Neural progenitor cell (in vitro differentiated cells): ENCODE results near the gene CDX2.

Source experiments
- EZH2phosphoT487 ChIP-seq: fragments of 200-600 bp; sonication (generic); IDR thresholded peaks from 2 replicates; pipeline ENCODE4 v1.6.1; 2017; ENCODE audit warnings: antibody characterized with exemption
- TF ChIP-seq, protein P1 (sequence below): fragments of 200-600 bp; sonication (generic); IDR thresholded peaks from 2 replicates; pipeline ENCODE4 v1.5.1; 2017; ENCODE audit warnings: antibody characterized with exemption, mild to moderate bottlenecking

- TF ChIP-seq, protein P1, sequence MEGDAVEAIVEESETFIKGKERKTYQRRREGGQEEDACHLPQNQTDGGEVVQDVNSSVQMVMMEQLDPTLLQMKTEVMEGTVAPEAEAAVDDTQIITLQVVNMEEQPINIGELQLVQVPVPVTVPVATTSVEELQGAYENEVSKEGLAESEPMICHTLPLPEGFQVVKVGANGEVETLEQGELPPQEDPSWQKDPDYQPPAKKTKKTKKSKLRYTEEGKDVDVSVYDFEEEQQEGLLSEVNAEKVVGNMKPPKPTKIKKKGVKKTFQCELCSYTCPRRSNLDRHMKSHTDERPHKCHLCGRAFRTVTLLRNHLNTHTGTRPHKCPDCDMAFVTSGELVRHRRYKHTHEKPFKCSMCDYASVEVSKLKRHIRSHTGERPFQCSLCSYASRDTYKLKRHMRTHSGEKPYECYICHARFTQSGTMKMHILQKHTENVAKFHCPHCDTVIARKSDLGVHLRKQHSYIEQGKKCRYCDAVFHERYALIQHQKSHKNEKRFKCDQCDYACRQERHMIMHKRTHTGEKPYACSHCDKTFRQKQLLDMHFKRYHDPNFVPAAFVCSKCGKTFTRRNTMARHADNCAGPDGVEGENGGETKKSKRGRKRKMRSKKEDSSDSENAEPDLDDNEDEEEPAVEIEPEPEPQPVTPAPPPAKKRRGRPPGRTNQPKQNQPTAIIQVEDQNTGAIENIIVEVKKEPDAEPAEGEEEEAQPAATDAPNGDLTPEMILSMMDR: no peak
- TF ChIP-seq EZH2phosphoT487: peak; percentile 67
Observed at GRCh38 chr13:27917121-27917947, 51.8 kb downstream of the CDX2 start.
